HG02870 (cell line): ENCODE results near the gene GALNT4.

Experiments
- ATAC-seq: cut with Tn5 transposase; IDR thresholded peaks from one replicate; pipeline ENCODE4 v1.9.1; 2021; ENCODE audit warnings: mild to moderate bottlenecking, moderate library complexity; ENCODE audit not compliant: unreplicated experiment

The GALNT4 gene

DNA sequence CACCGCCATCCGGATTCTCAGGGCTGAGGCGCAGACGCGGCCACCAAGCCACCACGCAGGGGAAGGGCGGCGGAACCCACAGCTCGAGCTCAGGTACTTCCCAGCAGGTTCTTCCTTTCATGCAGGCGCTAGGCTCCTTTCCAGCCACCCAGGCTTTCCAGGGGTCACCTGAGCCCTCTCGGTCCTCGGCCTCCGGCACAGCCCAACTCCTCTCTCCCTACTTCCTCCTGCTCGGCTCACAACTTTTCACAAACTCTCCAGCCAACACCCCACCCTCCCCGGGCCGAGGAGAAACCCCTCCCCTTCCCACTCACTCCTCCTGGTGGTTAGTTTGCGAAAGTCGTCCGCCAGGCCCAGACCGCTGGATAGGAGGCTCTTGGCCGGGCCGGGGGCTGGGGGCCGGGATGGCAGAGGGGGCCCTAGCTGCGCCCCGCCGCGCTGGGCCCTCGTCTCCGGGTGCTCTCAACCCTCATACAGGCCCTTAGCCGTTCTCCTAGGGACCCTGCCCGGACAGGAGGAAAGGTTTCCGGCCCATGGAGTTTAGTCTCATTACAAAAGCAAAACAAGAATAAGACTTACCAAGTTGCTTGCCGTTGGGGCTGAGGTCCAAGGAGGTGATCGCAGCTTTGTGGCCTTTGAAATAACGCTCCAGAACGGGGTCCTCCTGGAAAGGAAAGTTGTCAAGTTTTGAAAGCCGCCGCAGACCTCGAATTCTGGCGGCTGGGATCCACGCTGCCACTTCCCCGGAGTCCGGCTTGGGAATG, at the start of gene GALNT4:
Gene GALNT4 (minus strand): TSS at position 256 of the 764 bp plus-strand sequence. CDS start 247 bp downstream, at position 9.
- ATAC-seq, result peak; percentile 68

GRCh38 chr12:89573051-89573810, 48.6 kb upstream of the GALNT4 start:
- ATAC-seq, result no peak

DNA sequence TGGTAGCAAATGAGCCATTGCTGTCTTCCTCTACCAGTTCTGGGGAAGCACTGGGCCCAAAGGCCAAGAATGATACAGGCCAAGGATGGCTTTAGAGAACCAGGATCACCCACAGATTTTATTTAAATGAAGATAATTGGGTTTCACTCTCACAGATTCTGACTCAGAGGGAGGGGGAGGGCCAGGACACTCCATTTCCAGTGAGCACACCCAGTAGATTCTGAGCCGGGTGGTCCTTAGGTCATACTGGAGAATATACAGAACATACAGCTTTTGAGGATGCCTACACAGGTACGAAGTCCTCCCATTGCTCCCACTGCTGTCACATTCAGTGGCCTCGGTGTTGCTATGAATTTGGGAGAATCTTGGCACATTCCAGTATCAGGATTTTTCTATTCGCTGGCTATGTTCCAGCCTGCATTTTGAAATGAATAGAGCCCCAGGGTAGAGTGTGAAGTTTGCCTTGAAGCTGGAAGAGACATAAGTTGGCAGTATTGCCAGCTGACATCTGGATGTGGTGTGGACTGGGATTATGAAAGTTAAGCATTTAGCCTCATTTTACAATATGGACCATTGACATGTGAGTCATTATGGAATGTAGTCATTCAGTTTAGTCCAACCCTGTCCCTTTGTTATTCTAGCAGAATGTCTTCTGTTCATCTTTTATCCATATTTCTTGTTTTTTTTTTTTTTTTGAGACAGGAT, 47.0 kb upstream of the GALNT4 start:
- no peak for ATAC-seq

GRCh38 chr12:89568484-89568883, 43.9 kb upstream of the GALNT4 start:
- ATAC-seq, result no peak

DNA sequence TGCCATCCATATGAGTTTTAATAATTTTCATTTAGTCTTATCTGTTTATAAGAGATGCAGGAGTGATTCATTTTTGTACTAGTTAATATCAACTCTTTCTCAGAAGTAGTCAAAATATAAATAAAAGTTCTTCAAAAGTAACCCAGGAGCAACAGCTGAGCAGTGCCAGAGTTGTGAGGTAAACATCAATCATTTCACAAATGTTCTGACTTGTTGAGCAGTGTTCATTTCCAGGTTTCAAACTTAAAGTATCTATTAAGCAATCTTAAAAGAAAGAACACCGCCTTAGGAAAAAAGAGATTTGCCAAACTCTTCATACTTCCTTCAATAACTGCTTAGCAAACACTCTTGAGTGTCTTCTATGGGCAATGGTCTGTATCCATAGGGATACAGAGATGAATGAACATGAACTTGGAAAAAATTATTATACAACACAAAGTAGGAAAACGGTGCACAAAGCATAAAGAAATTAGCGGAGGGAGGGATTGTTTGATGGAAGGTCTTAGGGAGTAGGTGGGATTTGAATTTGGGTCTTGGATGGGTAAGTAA, 43.2 kb upstream of the GALNT4 start:
- no peak for ATAC-seq

DNA sequence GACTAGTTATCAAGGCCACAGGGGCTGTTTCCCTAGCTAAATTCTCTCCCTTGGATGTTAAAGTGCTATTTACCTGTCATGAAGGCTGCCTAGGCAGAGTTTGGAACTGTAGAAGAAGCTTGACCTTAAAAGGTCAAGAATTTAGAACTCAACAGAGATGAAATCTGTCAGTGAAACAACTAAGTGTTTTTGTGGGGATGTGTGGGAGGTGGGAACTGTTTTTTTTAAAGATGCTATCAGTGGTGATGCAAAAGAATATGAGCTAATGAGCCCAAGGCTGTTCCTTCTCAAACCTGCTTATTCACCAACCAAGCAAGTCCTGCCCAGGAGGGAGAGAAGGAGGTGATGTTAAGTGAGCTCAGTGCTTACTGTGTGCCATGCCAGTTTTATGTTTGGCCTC, 42.0 kb upstream of the GALNT4 start:
- peak; percentile 49 for ATAC-seq

- ATAC-seq, result no peak
Observed at GRCh38 chr12:89565002-89565401, 40.4 kb upstream of the GALNT4 start.

GRCh38 chr12:89559753-89560152, 35.2 kb upstream of the GALNT4 start:
- ATAC-seq, result no peak

DNA sequence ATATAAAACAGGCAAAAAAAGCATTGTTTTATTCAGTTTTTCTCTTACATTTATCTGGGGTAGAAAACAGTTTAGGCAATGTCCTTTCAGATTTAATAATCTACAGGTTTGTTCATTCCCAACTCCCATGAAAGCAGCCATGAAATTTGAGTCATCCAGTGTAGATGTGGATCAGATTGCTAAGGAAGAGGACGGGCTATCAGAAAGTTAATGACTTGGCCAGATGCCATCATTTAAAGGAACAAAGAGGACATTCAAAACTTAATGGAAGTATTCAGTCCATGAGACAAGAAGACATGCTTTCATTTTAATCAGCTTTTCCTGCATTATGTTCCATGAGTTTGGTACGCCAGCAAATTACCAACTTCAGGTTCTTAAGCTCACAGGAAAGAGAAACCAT, 32.4 kb upstream of the GALNT4 start:
- no peak for ATAC-seq

- no peak for ATAC-seq
Observed at GRCh38 chr12:89552376-89552775, 27.8 kb upstream of the GALNT4 start.

DNA sequence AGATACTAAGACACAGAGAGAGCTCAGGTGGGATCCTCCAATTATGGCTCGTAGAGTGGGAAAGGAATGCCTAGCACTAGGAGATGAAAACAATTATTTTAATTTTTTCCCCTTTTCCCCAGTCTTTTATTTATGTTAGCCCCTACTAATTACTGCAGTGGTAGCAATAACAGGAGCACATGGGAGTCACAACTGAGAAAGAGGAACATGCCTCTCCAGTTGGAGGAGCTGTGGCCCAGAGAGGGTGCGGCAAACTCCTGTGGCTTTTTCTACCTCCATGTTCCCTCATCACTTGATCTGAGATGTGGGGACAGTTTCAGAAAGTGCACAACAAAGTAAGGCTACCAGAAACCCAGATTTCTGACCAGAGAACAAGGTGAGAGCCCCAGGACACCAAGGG, 27.2 kb upstream of the GALNT4 start:
- no peak for ATAC-seq

GRCh38 chr12:89547101-89547500, 22.5 kb upstream of the GALNT4 start:
- ATAC-seq, result no peak

GRCh38 chr12:89546151-89546550, 21.6 kb upstream of the GALNT4 start:
- ATAC-seq, result no peak

DNA sequence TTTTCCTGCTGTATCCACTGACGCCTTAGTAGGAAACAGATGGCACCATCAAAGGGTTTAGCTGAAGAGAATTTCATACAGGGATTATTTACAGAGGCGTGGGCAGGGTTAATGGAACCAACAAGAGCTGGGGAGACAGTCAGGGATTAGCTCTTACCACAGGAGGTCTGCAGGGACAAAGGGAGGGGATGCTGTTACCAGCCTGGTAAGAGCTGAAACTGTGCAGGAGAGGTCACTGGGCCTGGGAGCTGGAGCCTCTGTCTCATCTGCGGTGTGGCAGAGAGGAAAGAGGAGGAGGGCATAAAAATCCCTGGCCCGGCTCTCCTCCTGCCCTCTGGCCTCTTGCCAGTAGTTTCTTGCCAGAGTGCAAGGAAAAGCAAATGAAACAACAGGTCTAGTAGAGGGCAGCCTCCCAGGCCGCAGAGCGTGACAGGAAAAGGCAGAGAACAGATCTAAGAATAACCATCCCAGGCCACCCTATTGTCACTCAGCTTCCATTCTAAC, 20.1 kb upstream of the GALNT4 start:
- ATAC-seq, result no peak

- no peak for ATAC-seq
Observed at GRCh38 chr12:89544022-89544421, 19.4 kb upstream of the GALNT4 start.

GRCh38 chr12:89542912-89543592, 18.5 kb upstream of the GALNT4 start:
- peak; percentile 81 for ATAC-seq

- ATAC-seq, result no peak
Observed at GRCh38 chr12:89542236-89542635, 17.6 kb upstream of the GALNT4 start.

GRCh38 chr12:89540586-89540985, 16.0 kb upstream of the GALNT4 start:
- ATAC-seq, result no peak

GRCh38 chr12:89539426-89540223, 15.0 kb upstream of the GALNT4 start:
- peak; percentile 47 for ATAC-seq

GRCh38 chr12:89538897-89539296, 14.3 kb upstream of the GALNT4 start:
- no peak for ATAC-seq
